ENCODE data around the gene DGKE.
A peak's percentile ranks its signal among the peaks of the same experiment; 100 is the strongest.

Gene DGKE

DNA sequence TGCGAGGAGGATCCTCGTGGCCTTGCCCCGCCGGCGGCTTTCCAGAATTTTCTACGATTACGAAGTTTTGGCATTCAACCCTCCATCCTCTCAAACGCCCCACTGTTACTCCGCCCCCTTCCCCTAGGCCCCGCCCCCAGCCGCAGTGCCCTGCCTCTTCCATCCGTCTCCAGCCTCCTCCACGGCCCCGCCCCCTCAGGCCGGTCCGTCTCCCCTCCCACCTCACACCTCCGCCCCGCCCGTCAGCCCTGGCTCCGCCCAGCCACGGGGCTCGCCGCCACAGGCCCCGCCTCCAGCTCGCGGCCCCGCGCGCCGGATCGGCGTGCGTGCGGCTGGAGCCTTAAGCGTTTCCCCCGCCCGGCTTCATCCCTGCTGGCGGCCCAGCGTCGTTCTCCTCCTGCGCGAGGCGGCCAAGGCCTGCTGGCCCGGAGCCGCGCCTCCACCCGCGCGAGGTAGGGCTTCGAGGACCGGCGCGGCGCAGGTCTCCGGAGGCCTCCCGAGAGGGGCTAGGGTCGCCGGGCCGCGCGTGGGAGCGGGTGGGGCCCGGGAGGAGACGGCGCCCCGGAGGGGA lies at the start of gene DGKE, which contains the start of gene C17orf67:
Gene DGKE, plus strand, starts transcription at position 343 of the 571 bp plus-strand sequence. CDS start 645 bp downstream, outside the sequence.
Gene C17orf67, minus strand, starts transcription at position 112 of the 571 bp plus-strand sequence. CDS start 18,110 bp downstream, outside the sequence.
- Histone ChIP-seq H3K4me3 (ENCODE audit: low read depth, low read length) (peak within 1 kb of the TSS; percentile 69), H3K9me3 (ENCODE audit: control insufficient read depth, insufficient read depth, low read depth, low read length) (no peaks in the 10 kb centered on the region), H3K36me3 (ENCODE audit: control insufficient read depth in 2 of 2, insufficient read depth in 1 of 2, low read length in 2 of 2) (peaks cover 24 to 33% of the 10 kb centered on the region in 2 experiments), H3K27ac (ENCODE audit: extremely low read depth, low read depth, low read length) (peak within 1 kb of the TSS; percentile 95), H3K4me1 (ENCODE audit: control insufficient read depth, insufficient read depth, low read length) (peaks cover 23% of the 10 kb centered on the region)
- POLR2A ChIA-PET: interaction anchor here (0.6 to 1.0 kb wide), 7 partner anchors 8 to 251 kb away, joined by 3 to 11 read pairs (median 4); partner anchors contain the start of gene AKAP1
- CTCF ChIA-PET: interaction anchor here (0.7 to 2.3 kb wide), 2 partner anchors 14 to 335 kb away, joined by 3 to 18 read pairs; no protein-coding TSS in a partner anchor
- TF ChIP-seq ZNF513 (tag by site-specific recombination; IDR thresholded peaks at IDR 0.05) (peak; percentile 36; the same call in 1 of the 2 replicates), SP3 (tag by site-specific recombination; IDR thresholded peaks at IDR 0.05) (peak; percentile 81), ZNF335 (tag by site-specific recombination; conservative IDR thresholded peaks at IDR 0.05) (no peak), ZNF692 (tag by site-specific recombination; IDR thresholded peaks at IDR 0.05) (peak; percentile 36; the same call in 1 of the 2 replicates), PRDM10 (tag by site-specific recombination; IDR thresholded peaks at IDR 0.05) (no peak), ZNF768 (tag by site-specific recombination; IDR thresholded peaks at IDR 0.05) (no peak), ZNF202 (tag by site-specific recombination; IDR thresholded peaks at IDR 0.05; ENCODE audit: borderline replicate concordance) (no peak), ZNF626 (tag by site-specific recombination; IDR thresholded peaks at IDR 0.05) (peak; percentile 55; the same call in 1 of the 2 replicates), ZBTB6 (tag by site-specific recombination; IDR thresholded peaks at IDR 0.05) (0 out of 2 replicates have a peak, but pooled peaks have one; percentile 40), ZNF112 (tag by site-specific recombination; IDR thresholded peaks at IDR 0.05) (no peak), ZNF677 (tag by site-specific recombination; IDR thresholded peaks at IDR 0.05) (0 out of 2 replicates have a peak, but pooled peaks have one; percentile 43), ZNF174 (tag by site-specific recombination; IDR thresholded peaks at IDR 0.05) (0 out of 2 replicates have a peak, but pooled peaks have one; percentile 74), HOXD13 (CRISPR knock-in tag; IDR thresholded peaks at IDR 0.05; ENCODE audit: borderline replicate concordance) (no peak), ZNF549 (tag by site-specific recombination; IDR thresholded peaks at IDR 0.05) (0 out of 2 replicates have a peak, but pooled peaks have one; percentile 34), MYNN (tag by site-specific recombination; IDR thresholded peaks at IDR 0.05; ENCODE audit: borderline replicate concordance) (no peak), ZNF37A (tag by site-specific recombination; IDR thresholded peaks at IDR 0.05) (no peak), ZNF660 (tag by site-specific recombination; IDR thresholded peaks at IDR 0.05) (peak; percentile 23), ZNF449 (tag by site-specific recombination; IDR thresholded peaks at IDR 0.05) (peak; percentile 63; the same call in 1 of the 2 replicates), ZNF24 (tag by site-specific recombination; IDR thresholded peaks at IDR 0.05) (no peak), ZXDB (tag by site-specific recombination; IDR thresholded peaks at IDR 0.05) (no peak), ZFHX2 (tag by site-specific recombination; conservative IDR thresholded peaks at IDR 0.05) (peak; percentile 86), ZNF138 (tag by site-specific recombination; IDR thresholded peaks at IDR 0.05; ENCODE audit: borderline replicate concordance) (no peak), ELK4 (IDR thresholded peaks at IDR 0.05; ENCODE audit: borderline replicate concordance, low read depth, low read length) (no peak), ZNF658 (tag by site-specific recombination; IDR thresholded peaks at IDR 0.05) (no peak), YY1 (tag by site-specific recombination; IDR thresholded peaks at IDR 0.05) (peak; percentile 36; the same call in 1 of the 2 replicates), IKZF3 (tag by site-specific recombination; IDR thresholded peaks at IDR 0.05) (peak; percentile 31; the same call in 1 of the 2 replicates), ZNF324 (tag by site-specific recombination; IDR thresholded peaks at IDR 0.05) (no peak)

Data from HEK293 (cell line).